CD4-positive, alpha-beta T cell treated with Interleukin-6 at 100 ng/mL for 8 hours (primary cell): ENCODE results near the gene PGF.

Experiments
- DNase-seq: peaks from one replicate; pipeline ENCODE4 v3.0.0-alpha.2; 2020; ENCODE audit warnings: mixed read lengths, low spot score

Gene PGF

DNA sequence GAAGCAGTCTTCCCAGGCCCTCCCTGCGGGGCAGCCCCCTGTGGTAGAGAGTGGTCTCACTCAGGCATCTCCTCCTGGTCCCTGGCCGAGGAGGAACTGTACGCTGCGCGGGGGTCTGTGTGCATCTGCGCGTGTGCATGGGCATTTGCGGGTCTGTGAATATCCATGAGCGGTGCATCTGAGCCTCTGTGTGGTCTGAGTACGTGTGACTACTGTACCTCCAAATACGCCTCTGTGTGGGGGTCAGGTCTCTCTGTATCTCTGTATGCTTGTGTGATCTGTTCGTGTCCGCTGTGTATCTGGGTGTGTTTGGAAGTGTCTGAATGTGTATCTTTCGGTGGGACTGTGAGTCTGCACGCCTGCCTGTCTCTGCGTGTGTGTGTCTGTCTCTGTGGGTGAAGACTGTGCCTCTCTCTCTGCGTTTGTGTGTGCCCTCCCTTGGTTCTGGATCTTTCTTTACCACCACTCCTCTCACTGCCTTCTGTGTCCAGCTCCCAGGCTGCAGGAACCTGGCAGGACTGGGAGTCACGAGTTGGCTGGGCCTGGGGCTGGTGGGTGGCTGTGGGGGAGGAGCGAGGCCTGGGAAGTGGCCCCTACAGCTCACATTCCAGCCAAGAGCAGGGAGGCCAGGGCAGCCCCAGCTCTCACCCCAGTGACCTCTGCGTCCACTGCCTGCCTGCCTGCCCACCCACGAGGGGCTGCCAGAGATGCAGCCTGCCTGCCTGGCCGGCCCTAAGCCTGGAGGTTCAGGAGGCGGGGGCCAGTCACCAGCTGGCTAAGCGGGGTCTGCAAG is 1.1 kb upstream of the PGF start:
- DNase-seq, result no peak

DNA sequence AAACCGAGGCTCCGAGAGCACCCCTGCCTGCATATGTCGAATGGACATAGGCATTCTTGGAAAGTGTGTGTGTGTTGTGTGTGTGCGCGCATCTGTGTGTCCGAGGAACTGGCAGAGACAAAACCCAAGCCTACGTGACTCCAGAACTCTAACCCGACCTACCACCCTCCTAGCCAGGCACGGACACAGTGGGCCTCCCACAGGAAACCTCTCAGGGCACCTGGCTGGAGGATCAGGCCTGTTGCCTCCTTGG is 556 bp upstream of the PGF start:
- no peak for DNase-seq

DNA sequence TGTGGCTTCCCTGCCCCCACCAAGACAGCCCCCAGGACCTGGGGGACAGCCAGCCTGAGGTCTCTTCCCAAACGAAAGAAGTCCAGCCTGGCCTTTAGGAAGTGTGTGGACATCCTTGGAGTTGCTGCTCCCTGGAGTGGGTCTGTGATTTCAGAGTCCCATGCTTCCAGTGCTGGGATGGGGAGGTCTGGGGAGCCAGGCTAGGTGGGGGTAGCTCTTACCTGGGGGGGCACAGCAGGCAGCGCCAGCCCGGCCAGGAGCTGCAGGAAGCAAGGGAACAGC is 509 bp downstream of the PGF start:
- no peak for DNase-seq

GRCh38 chr14:74954232-74954946 is 1.0 kb downstream of the PGF start:
- no peak for DNase-seq

GRCh38 chr14:74953686-74954085 is 1.7 kb downstream of the PGF start:
- DNase-seq, result no peak

DNA sequence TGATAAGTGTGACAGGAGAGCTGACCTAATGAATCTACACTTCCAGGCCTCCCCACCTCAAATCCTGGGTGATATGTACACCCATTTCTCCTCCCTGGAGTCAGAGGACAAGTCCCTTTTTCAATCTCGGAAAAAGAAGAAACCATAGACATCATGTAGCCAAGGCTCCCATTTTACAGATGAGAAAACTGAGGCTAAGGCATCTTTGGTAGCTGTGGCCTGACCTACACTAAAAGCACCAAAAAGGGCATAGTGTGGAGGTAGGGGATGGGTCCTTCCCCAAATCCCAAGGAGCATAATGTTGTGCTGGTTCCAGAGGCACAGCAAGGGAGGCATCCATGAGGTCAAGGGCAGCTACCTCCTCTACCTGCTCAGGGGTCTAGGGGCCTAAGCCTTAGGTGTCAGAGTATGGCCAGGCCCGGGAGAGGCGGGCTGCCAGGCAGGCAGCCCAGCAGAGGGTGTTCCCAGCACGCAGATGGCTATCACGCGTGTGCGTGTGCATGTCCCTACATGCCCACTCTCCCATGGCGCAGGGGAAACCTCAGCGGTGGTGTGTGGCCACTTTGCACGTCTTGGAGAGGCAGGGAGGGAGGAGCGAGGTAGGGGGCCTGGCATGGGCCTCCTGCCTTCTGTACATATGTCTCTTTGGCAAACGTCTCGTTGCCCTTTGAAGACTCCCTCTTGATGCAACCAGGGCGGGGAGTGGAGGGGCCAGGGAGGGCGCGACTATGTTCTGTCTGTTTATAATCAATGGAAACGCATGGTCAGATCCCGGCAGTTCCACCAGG is 2.5 kb downstream of the PGF start:
- DNase-seq, result no peak

- DNase-seq, result no peak
Observed at GRCh38 chr14:74952180-74952665, 3.2 kb downstream of the PGF start.

GRCh38 chr14:74951443-74952179 is 3.8 kb downstream of the PGF start:
- DNase-seq, result no peak

- no peak for DNase-seq
Observed at GRCh38 chr14:74950795-74951442, 4.5 kb downstream of the PGF start.

DNA sequence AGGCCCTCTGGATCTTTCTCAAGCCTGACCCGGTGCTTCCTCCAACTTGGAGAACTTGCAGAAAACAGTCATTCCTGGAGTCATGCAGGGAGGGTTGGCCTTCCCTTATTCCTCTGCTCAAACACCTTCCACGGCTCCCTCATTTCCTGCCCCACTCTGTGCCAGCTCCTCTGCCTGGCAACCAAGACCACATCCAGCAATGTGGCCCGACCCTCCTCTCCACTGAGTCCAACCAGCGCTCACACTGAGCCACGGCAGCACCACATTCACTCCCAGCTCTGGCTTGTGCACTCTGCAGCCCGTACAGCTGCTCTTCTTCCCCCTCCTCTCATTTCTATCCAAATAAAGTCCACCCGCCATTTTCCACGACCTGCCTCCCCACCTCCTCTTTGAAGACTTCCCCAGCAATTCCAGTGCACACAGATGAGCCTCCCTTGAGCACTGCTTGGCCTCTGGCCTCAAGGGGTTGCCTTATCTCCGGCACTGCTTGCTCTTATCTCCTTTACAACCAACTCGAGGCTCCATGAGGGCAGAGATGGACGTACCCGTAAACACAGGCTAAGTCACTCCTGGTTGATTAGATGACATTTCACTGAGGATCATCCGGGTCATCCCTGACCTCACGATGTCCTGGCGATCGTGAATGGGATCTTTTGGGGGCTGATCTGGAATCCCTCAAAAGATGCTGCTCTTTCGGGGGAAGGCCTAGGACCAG is 5.4 kb downstream of the PGF start:
- no peak for DNase-seq

- no peak for DNase-seq
Observed at GRCh38 chr14:74949191-74949601, 6.2 kb downstream of the PGF start.

DNA sequence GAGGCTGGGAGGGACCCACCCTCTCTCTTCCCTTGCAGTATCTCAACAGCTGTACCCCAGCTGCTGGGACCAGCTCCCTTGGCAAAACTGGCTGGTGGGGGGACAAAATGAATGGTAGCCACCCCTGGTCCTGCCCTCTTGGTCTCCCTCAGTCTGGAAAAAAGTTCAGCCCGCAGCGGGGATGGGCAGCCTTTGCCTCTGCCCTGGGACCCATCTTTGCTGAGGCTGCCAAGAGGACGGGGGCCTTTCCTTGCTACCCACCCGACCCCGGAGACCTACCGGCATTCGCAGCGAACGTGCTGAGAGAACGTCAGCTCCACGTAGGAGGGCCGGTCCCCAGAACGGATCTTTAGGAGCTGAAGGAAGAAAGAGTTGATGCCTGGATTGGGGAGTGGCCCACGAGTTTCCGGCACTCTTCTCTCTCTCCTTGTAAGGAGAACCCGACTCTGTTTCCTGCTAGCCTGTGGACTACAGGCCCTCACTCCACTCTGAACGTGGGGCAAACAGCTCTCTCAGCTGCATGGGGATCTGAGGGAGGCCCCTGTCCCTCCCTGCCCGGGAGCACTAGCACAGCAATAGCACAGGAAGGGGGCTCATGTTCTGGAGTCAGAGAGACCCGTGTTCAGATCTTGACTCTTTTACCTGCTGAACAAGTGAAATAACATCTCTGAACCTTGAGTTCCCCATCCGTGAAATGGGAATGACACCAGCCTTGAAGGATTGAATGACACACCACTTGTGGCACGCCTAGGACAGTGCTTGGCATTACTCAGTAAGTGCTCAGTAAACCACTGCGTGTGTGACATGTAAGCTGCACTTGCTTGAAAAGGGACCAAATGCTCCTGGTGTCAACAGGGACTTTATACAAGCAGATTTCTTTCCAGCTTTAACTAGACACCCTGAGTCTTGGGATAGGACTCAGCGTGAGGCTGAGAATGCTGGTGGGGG is 6.9 kb downstream of the PGF start:
- no peak for DNase-seq

GRCh38 chr14:74947353-74948227 is 7.8 kb downstream of the PGF start:
- no peak for DNase-seq

- no peak for DNase-seq
Observed at GRCh38 chr14:74946659-74947281, 8.6 kb downstream of the PGF start.

DNA sequence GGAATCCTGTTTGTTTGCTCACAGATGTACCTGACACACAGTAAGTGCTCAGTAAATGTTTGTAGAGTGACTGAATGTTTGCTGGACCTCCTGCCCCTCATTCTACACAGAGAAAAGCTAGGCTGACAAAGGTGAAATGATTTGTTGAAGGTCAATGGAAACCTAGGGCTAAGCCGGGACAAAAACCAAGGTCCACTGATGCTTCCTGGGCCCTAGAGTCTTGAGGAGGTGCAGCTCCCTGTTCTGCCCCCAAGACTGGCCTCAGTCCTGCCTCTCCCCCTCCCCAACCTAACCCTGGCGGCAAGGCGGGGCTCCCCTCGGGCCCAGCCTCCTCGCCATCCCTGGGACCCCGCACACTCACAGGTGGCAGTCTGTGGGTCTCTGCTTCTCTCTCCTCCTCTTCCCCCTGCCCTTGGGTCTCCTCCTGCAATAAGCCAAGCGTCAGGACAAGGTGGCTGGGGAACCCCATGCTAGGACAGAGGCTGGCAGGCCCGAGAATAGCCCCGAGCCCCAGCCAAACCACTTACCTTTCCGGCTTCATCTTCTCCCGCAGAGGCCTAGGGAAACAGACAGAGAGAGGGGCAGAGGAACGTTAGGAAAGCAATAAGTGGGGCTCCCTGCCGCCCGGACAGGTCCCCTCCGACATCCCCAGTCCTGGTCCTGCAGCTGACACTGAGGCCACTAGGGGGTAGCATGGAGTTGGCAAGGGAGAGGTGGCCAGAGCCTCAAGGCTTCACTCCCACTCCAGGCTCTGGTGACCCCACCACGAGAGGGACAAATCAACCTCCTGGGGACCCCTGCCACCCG is 9.3 kb downstream of the PGF start:
- peak; percentile 70 for DNase-seq

DNA sequence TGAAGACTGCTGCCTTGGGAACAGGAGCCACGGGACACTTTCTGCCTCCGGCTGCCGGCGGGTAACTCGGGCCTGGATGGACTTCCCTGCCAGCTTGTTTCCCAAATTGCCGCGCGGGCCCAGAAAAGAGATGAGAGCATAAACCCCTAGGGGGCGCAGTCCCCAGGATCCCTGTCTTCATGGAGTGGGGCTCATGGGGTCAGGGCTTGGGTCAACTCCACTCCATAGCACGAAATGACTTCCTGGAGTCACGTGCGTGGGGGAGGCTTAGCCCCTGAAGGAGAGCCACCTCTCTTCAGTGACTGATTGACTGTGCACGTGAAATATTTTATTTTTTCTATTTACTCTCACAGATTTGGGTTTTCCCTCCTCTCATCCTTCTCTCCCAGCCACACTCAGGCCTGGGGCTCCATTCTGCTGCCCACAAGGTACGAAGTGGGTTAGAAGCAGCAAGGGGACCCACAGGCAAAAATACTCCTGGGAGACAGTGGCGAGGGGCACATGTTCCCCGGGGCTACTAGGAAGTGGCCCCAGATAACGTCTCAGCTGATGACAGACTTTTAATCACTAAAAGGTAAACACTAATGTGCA is 10.0 kb downstream of the PGF start:
- DNase-seq, result no peak

DNA sequence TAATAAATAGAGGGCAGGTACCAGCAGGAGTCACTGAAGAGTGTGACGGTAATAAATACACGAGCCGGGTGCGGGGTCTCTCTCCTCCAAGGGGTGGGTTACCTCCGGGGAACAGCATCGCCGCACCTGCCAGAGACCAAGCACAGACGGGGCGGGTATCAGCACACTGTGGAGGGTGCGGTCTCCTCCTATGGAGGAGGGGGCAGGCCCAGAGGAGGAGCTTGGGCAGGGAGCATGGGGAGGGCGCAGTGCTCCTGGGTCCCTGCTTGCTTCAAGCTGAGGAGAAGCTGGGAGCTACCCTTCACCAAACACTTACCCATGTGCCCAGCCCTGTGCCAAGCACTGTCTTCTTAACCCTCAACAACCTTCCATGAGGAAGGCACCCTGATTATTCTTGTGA is 12.8 kb downstream of the PGF start:
- no peak for DNase-seq
